Measurements from ENCODE around the gene SLC44A3. TPM values are rescaled to one million over a fixed set of nuclear protein-coding genes. Genes with fewer than 3 reads are reported as not detected.

The SLC44A3 gene
- total RNA-seq, 2 donors from 2014 or later, result 55.4 to 71.4 TPM

GRCh38 chr1:94843430-94843829 is 23.3 kb downstream of the SLC44A3 start:
- Histone ChIP-seq H3K27ac (no peak overlapping the region), H3K9me3 (no peaks in the 10 kb centered on the region), H3K27me3 (no peaks in the 10 kb centered on the region), H3K36me3 (peaks cover 14% of the 10 kb centered on the region), H3K4me1 (no peaks in the 10 kb centered on the region), H3K4me3 (no peak overlapping the region), H3K9ac (ENCODE audit: low read depth in 2 of 2, low read length in 2 of 2) (no peak overlapping the region)
- peak; percentile 45 for DNase-seq
- TF ChIP-seq, protein P1, sequence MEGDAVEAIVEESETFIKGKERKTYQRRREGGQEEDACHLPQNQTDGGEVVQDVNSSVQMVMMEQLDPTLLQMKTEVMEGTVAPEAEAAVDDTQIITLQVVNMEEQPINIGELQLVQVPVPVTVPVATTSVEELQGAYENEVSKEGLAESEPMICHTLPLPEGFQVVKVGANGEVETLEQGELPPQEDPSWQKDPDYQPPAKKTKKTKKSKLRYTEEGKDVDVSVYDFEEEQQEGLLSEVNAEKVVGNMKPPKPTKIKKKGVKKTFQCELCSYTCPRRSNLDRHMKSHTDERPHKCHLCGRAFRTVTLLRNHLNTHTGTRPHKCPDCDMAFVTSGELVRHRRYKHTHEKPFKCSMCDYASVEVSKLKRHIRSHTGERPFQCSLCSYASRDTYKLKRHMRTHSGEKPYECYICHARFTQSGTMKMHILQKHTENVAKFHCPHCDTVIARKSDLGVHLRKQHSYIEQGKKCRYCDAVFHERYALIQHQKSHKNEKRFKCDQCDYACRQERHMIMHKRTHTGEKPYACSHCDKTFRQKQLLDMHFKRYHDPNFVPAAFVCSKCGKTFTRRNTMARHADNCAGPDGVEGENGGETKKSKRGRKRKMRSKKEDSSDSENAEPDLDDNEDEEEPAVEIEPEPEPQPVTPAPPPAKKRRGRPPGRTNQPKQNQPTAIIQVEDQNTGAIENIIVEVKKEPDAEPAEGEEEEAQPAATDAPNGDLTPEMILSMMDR (IDR thresholded peaks at IDR 0.05), result no peak
- intact Hi-C loops (cut with DNase I), result no loop called here

DNA sequence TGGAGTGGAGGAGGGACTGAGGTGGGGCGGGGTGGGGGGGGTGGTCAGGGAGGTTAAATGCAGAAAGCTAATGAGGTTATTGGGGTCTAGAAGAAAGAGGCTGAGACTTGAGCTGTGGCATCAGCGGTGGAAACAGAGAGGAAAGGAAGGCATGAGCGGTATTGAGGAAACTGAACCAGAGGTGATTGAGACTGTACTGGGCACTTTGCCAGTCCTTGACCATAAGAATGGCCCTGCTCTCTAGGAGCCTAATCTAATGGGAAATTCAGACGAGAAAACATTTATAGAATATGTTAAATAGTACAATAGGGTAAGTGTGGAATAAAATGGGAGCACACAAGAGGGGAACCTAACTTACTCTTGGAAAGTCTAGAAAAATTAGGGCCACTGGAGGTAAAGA is 23.7 kb downstream of the SLC44A3 start:
- TF ChIP-seq, protein P1 (IDR thresholded peaks at IDR 0.05), result no peak
- H3K36me3 ChIP-seq, result peaks cover 14% of the 10 kb centered on the region
- no peak for DNase-seq
- H3K27me3 ChIP-seq, result no peaks in the 10 kb centered on the region
- no peak overlapping the region for H3K9ac ChIP-seq (ENCODE audit: low read depth in 2 of 2, low read length in 2 of 2)
- H3K4me3 ChIP-seq, result no peak overlapping the region
- intact Hi-C loops (cut with DNase I), result no loop called here
- H3K27ac ChIP-seq, result no peak overlapping the region
- H3K9me3 ChIP-seq, result no peaks in the 10 kb centered on the region
- H3K4me1 ChIP-seq, result no peaks in the 10 kb centered on the region

DNA sequence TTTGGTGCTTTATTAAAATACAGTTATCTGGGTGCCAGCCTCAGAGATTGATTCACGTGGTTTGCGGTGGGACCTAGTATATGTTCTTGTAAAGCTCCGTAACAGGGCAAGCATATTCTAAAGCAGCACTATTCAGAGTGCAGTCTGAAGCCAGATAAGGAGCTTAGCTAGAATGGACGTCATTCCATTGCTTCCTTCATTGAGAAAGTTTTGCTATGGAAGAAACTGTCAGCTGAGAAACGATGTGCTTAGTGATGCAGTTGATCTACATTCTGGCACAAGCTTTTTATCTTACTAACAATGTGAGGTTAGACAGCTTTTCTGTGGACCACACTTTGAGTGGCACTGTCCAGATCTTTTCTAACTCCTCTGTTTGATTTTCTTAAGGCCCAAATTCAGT is 26.2 kb downstream of the SLC44A3 start:
- intact Hi-C loops (cut with DNase I), result no loop called here
- Histone ChIP-seq H3K27me3 (no peaks in the 10 kb centered on the region), H3K4me1 (no peaks in the 10 kb centered on the region), H3K36me3 (peaks cover 8% of the 10 kb centered on the region), H3K9me3 (no peaks in the 10 kb centered on the region), H3K9ac (ENCODE audit: low read depth in 2 of 2, low read length in 2 of 2) (no peak overlapping the region), H3K27ac (no peak overlapping the region), H3K4me3 (no peak overlapping the region)
- no peak for DNase-seq
- TF ChIP-seq, protein P1 (IDR thresholded peaks at IDR 0.05), result no peak

GRCh38 chr1:94851571-94851970 is 31.4 kb downstream of the SLC44A3 start:
- intact Hi-C loops (cut with DNase I), result loop anchor here (10.0 kb wide), 1 partner anchor 383 kb away; the partner anchor contains the start of gene RWDD3
- H3K9me3 ChIP-seq, result no peaks in the 10 kb centered on the region
- H3K4me3 ChIP-seq, result no peak overlapping the region
- no peaks in the 10 kb centered on the region for H3K27me3 ChIP-seq
- no peak overlapping the region for H3K27ac ChIP-seq
- H3K36me3 ChIP-seq, result no peaks in the 10 kb centered on the region
- TF ChIP-seq, protein P1 (IDR thresholded peaks at IDR 0.05), result no peak
- H3K4me1 ChIP-seq, result peaks cover 7% of the 10 kb centered on the region
- no peak for DNase-seq
- no peak overlapping the region for H3K9ac ChIP-seq (ENCODE audit: low read depth in 2 of 2, low read length in 2 of 2)

DNA sequence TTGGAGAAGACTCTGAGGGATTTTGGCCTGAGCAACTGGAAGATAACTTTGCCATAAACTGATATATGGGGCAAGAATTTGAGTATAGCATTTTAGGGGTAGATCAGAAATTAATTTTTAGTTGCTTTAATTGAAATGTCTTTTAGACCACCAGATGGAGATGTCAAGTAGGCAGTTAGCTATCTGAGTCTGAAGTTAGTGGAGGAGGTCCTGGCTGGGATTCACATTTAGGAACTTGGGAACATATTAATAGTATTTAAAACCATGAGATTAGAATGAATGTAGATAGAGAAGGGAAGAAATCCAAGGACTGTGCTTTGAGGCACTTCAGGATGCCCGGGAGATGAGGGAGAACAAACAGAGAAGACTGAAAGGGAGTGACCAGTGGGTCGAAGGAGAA is 32.6 kb downstream of the SLC44A3 start:
- no peaks in the 10 kb centered on the region for H3K36me3 ChIP-seq
- H3K27me3 ChIP-seq, result no peaks in the 10 kb centered on the region
- H3K27ac ChIP-seq, result no peak overlapping the region
- peaks cover 7% of the 10 kb centered on the region for H3K4me1 ChIP-seq
- no peaks in the 10 kb centered on the region for H3K9me3 ChIP-seq
- no peak for DNase-seq
- H3K4me3 ChIP-seq, result no peak overlapping the region
- intact Hi-C loops (cut with DNase I), result loop anchor here (10.0 kb wide), 1 partner anchor 382 kb away; the partner anchor contains the start of gene RWDD3
- TF ChIP-seq, protein P1 (IDR thresholded peaks at IDR 0.05), result no peak
- H3K9ac ChIP-seq (ENCODE audit: low read depth in 2 of 2, low read length in 2 of 2), result no peak overlapping the region
